HG03354 (cell line): ENCODE data around the gene KCNH1.

ENCODE experiments used
- ATAC-seq: cut with Tn5 transposase; IDR thresholded peaks from one replicate; pipeline ENCODE4 v1.9.1; 2021; ENCODE audit warnings: mild to moderate bottlenecking; ENCODE audit not compliant: unreplicated experiment, poor library complexity, severe bottlenecking

KCNH1 gene

DNA sequence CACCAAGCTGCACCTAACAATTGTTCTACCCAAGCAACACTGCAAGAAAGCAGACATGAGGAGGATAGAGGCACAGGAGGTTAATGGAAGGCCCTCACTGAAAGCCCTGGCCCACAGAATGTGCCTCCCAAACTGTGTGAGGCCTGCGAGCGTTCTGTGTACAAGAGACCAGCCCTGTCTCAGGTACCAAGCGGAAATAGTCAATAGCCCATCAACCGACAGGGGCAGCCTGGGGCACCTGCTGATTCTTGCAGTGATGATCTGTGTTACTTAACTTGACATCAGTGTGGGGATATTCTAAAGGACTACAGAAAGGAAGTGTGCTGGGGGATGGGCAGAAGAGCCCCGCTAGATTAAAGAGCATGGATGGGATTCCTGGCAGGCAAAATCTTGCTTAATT is 392.4 kb downstream of the KCNH1 start:
- ATAC-seq = no peak

DNA sequence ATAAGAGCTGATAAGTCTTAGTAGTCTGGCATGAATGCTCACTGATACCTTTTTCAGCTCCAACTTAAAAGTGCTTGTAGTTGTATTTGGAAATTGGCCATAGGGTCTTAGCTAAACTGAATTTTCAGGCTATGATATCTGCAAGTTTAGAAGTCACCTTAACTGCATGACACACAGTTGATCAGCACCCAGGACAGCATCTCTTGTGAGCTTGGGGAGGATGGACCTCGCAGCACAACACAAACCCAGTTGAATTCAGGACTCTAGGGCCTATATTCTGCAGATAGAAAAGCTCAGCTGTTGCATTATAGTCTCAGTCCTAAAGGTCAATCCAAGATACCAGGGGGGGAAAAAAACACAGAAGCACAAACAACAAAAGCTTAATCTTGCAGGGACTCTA is 394.3 kb downstream of the KCNH1 start:
- ATAC-seq = no peak

DNA sequence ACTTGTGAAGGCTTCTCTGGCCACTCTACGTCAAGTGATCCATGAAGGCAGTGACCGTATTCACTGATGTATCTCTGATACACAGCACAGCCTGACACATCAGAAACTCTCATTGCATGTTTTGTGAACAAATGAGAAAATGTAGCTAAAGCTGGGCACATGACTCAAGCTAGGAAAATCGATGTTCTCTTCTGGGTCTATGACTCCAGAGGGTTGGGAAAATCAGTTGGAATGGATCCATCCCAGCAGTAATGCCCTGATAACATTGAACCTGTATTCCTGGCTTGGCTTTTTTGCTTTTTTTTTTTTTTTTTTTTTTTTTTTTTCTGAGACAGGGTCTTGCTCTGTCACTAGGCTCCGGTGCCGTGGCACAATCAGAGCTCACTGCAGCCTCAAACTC is 395.7 kb downstream of the KCNH1 start:
- no peak for ATAC-seq

DNA sequence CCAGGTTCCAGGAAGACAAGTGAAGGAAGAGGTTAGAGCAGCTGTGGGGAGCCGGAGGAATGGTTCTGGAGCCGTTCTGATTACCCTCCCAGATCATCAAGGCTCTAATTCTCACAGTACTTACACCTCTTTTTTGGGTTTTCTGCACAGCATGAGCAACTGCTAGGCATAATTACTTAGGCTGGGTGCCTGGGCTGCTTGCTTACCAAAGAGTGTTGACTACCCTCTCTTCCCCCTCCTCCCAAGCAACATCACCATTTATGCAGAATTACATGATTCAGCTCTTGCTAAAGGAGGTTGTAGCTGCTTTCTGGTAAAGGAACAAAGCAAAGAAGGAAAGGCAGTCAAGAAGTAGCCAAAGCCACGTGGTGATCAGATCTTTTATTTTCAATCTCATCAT is 397.2 kb downstream of the KCNH1 start:
- ATAC-seq = no peak

DNA sequence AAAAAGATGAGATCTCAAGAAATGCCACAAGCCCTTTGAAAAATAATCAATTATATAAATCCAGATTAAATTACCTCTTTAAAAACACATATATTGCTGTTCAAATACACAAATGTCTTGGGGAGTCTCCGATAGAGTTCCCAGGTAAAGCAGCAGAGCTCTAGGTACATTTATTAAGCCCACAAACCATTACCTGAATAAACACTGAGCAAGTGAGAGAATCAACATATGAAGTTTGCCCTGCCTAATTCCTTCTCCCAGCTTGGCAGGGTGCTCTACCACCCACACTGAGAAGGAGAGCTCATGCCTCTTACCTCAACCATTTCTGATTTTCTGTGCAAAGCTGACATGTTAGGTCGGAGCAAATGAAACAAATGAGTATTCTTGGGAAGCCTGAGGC is 402.4 kb downstream of the KCNH1 start:
- no peak for ATAC-seq

DNA sequence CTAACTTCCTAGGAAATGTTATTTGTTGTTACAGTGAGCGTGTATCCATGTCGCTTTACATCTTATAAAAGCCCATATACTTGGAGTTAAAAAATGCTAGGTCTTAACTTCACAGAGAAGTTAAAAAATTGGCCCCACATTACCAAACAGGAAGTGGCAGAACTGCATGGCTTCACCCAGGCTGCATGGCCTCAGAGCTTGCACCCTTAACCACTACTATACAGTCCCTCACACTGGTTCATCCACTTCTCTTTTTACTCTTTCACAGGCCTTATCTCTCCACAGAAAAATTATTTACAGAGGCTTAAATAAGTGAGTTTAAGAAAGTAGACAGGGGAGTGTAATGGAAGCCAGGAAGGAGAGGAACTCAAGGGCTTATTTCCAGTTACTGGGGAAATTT is 402.8 kb downstream of the KCNH1 start:
- ATAC-seq = no peak

DNA sequence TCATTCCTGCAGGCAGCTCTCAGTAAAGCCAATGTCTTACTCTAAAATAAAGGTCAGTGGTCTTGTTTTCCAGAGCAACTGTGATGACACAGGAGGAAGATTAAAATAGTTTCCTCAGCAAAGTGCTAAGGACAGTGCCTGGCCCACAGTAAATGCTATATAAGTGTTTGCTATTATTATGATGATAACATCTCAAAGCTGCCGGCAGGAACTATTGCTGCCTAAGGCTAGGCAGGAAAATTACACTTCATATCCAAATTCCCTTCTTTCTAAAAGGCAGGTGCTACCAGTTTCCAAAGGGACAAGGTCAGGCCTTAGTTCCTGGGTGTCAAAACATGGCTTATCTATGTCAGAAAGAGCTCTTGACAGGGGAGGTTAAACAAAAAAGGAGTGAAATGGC is 403.9 kb downstream of the KCNH1 start:
- ATAC-seq = no peak

DNA sequence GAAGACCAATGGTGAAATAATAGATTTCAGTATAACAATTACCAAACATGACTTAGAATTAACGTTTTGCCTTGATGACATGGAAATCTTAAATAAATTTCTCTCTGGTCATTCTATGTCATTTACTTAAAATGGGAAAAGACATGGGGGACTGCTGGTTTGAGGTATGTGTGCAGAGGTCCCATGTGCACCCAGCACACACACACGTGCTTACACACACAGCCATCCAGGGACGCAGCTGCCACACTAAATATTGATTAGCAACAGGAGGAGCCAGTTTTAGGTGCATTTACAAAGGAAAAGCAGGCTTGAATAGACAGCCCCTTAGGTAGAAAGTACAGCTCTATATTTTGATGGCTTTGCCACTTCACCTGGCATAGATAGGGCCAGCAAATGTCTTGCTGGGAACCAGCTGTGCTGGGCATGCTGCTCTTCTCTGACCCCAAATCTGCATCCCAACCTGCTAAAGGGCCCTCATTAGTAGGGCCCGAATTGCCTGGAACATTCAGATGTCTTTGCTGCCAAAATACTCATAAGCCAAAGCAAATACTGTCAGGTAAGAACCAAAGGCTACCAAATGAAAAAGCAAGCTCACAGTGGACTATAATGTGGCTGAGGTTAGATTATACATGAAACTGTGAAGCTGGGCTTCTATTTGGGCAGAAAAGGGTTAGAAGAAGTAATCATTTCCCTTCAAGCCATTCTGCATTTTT is 405.4 kb downstream of the KCNH1 start:
- no peak for ATAC-seq

DNA sequence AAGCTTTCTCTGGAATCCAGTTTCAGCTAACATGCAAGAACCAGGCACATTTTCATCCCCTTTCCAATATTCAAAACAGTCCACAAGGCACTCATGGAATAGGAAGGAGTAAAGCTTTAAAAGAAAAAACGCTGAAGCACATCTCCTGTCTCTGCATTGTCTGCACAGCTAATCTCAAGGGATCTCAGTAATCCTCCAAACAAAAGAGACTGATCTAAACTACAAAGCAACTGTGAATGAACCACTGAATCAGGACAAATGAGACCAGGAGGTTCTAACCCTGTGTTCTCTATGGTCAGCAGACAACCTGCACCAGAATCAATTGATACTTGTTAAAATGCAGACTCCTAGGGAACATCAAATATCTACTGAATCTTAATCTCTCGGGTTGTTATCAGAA is 406.2 kb downstream of the KCNH1 start:
- no peak for ATAC-seq

DNA sequence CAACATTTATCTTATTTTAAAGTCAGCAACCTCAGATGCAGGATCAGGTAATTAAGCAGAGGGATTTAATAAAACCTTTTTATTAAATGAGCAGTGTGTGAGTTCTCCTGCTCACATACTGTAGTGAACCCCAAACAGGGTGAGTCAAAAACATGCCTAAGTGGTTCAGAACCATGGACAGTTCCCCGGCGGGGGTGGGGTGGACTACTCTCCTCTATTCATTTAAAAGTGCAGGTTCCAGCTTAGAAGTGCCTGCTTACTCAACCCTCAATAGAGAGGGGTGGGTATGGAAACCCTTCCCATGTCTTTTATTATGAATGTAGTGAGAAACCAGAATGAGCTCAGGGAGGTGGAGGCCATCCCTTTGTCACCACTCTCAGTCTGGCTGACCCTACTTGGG is 407.3 kb downstream of the KCNH1 start:
- peak; percentile 44 for ATAC-seq

DNA sequence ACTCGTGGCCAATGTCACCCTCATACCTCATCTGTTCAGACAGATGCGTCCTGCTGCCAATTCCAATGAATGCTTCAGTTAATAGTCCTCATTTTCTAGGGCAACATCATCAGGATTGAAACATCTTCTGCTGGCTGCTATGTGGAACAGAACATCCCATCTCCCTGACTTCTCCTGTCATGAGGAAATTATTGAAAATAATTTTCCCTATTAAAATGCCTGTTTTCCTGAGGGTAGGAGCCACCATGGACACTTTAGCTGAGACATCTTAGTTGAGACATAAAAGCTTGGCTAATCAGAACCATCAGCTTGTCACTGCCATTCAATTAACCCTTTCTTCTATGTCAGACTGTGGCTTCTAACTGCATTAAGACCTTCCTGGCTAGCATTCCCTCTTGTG is 409.2 kb downstream of the KCNH1 start:
- no peak for ATAC-seq

DNA sequence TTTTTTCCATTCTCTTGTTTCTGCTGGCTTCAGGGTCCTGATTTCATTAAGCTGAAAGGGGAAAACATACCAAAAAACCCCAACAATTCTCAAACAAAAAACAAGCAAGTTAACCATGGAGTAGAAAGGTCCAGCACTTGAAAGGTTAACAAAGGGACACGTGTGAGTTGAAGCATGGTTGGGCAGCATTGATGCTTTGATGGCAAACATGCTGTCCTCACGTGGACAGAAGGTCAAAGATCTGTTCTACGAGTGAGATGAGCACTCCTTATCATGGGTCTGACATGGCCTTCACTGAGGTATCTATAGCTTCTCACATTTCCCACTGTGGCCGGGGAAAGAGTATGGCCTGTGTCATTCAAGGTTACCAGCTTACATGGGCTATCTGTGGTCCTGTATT is 410.3 kb downstream of the KCNH1 start:
- ATAC-seq = no peak

DNA sequence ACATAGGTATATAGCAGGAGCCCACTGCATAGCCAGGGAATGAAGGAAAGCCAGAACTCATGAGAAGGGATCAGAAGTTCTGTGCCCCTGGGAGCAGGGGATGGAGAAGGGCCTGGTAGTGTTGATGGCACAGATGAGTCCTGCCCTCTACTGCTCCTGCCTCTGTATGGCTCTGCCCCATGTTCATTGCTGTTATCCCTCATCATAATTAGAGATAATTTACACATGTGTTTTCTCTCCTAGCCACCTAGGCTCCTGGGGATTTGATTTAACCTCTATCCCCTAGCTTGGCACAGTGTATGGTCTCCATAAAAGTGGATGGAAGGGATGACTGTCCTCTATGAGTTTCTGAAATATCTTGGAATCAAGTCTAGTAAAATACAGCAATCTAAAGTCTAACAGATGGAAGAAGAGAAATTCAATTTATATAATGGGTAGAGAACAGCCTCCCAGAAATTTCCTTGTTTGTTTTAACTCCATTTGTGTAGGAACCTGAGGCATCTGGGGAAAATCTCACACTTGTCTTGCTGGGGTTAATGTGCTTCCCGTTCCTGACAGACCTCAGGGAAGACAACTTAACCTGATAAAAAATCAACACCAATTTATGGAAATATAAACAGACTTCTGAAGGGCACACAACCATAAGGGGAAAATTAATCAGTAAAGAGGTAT is 411.4 kb downstream of the KCNH1 start:
- ATAC-seq = no peak

DNA sequence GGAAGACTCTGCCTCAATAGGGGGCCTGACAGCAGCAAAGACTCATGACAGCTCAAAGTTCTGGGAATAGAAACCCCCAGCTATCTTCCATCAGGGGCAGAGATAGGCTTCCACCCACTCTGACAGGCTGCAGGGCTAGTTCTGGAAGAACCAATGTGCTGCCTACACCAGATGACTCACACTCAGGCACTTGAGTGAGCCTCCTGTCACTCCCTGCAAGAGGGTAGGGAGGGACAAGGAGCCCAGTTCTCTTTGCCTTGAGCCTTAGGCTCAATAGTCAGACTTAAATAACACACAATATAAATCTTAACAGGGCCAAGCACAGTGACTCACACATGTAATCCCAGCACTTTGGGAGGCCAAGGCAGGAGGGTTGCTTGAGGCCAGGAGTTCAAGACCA is 418.9 kb downstream of the KCNH1 start:
- ATAC-seq = no peak

DNA sequence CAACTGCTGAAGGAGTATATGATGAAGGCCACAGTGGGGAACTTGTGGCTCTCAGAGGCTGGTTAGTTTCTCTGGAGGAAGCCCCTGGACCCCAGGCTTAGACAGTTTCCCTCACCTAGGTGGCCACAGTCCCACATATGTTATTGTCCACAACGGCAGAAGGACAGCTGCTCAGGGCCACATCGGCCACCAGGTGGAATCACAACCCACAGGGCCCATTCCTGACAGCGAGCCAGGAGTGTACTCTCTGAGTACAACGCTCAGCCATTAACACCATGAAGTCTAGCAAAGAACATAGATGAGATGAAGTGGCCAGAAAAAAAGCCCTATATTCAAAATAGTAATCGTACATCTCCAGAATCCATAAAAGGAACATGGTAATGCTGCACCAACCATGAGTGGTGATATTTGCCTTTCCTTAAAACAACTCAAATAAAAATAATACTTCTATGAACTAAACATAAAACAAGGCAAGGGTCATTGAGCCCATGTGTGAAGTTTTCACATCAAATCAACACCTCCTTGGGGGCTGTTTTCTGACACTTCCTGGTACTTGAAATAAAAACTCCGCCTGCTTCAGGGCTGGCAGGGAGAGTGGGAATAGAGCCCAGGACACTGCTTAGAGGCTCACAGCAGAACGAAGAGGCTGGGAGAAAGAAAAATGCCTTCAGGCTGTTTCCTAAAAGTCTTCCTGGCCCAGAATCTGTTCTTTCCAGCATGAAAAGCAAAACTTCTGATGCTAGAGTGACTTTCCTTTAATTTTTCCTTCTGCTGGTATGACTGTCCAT is 421.9 kb downstream of the KCNH1 start:
- ATAC-seq = no peak

DNA sequence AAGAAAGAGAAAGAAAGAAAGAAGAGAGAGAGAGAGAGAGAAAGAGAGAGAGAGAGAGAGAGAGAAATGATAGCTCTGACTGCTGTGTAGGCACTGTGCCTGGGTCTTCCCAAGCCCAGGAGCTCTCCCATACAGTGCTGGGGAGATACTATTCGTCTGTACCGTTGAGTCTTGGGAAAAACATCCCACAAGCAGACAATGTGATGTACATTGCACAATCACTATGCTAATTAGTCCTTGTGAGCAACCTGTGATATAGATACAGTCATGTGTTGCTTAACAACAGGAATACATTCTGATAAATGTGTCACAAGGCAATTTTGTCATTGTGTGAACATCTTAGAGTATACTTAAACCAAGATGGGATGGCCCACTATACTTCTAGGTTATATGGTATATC is 424.2 kb downstream of the KCNH1 start:
- no peak for ATAC-seq

DNA sequence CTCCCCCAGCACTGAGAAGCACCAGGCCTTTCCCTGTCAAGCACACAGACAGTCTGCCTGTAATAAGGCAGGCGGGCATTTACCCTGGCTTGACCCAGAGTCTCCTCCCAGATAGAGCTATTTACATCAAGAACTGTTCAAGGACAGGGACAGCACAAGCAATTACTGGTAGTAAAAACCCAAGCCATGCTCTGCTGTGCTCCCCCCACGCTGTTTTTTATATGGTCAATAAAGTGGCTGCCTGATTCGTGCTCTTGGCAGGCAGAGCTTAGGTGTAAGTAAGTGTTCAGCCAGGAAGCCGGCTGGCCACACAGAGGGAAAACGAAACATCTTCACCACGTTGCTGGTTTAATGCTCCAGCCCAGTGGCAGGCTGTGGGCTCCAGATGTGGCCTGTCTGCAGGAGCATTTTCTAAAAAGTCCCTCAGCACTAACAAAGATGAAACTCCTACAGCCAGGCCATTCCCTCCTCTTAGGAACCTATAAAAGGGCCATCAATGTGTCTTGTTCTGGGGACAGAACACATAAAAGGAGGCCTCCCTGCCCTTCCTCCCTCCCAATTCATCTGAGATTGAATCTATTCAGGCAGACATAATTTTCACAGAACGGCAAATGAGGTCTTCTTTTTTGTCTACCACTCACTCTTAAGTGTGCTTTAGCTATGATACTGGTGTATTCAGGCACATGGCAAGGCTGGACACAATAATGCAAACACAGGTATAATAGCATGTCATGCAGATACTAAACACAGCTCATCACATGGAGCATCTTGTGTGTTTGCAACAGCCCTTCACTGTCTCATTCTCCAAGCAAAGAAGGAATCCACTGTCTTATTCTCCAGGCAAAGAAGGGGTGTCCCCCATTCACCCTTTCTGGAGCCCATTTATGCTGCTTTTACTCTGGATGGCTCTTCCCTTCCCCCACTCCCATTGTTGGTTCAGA is 426.4 kb downstream of the KCNH1 start:
- ATAC-seq = no peak

DNA sequence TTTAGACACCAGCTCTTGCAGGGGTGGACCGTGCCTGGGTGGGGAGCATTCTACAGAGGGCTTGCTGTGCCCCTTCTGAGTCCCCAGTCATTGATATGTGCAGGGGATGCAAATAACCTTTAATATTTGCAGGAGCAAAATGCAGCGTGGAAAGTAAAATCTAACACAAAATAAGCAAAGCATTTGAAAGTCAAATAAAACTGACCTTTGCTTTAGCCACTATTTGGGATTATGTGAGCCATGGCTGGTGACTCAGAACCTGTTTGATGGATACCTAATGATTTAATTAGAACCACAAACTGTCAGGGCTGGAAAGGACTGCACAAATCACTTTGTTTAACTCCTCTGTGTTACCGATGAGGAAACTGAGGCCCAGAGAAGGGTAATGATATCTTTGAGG is 427.7 kb downstream of the KCNH1 start:
- no peak for ATAC-seq

DNA sequence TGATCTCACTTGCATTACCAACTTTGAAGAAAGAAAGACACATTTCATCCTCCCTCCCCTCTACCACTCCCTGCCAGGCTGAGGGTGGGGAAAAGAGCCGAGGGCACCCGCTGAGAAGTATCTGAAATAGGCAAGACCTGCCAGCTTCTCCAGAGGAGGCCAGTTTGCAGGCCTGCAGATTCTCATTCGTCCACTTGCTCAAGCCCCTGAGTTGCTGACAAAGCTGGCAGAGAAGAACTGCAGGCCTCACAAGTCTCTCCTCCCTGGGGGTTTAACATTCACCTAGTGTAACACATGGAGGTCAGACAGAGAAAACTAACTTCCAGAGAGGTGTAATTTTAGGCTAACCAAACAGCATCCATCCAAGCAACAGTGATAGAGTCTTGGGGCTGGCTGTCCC is 428.9 kb downstream of the KCNH1 start:
- no peak for ATAC-seq

DNA sequence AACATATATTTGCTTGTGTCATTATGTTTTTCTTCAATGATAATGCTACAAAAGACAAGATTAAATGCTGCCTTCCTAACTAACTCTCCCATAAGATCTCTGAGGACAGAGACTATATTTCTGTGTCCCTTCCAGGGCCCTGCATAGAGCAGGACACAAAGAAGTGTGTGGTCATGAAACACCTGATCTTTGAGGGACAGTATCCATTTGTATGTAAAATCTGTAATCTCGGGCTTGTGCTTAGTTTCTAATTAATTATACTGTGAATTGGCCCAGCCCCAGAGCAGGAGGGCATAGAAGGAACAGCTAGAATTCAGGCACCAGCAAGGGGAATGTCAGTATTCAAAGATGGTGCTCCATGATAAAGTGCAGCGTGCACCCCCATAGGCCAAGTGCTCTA is 430.4 kb downstream of the KCNH1 start:
- ATAC-seq = no peak
